HG03575 (cell line): Measurements from ENCODE around the gene LRP10.
"Not testable (repeated sequence)": the region's sequence is repeated elsewhere in the genome, so short reads cannot be mapped to it uniquely, and the experiment has no call there.

ENCODE experiments used
- ATAC-seq: cut with Tn5 transposase; IDR thresholded peaks from one replicate; pipeline ENCODE4 v1.9.1; 2021; ENCODE audit not compliant: unreplicated experiment, insufficient number of reproducible peaks, low FRiP score; ENCODE audit errors: extremely low read depth

The LRP10 gene

DNA sequence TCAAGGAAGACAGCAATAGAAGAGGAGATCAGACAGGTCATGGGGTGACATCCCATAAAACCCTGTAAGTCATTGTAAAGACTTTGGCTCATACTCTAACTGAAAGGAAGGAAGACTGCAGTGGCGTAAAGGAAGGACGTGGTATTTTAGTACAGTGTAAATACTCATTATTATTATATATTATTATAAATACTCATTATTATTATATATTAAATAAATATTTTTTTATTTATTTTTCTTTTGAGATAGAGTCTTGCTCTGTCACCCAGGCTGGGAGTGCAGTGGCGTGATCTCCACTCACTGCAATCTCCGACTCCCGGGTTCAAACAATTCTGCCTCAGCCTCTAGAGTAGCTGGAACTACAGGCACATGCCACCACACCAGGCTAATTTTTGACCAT is 15.1 kb upstream of the LRP10 start:
- ATAC-seq = no peak

- ATAC-seq = not testable (repeated sequence)
These were observed 11.2 kb upstream of the LRP10 start for GRCh38 chr14:22860377-22860776.

- no peak for ATAC-seq
These were observed 9.9 kb upstream of the LRP10 start for GRCh38 chr14:22861651-22862050.

DNA sequence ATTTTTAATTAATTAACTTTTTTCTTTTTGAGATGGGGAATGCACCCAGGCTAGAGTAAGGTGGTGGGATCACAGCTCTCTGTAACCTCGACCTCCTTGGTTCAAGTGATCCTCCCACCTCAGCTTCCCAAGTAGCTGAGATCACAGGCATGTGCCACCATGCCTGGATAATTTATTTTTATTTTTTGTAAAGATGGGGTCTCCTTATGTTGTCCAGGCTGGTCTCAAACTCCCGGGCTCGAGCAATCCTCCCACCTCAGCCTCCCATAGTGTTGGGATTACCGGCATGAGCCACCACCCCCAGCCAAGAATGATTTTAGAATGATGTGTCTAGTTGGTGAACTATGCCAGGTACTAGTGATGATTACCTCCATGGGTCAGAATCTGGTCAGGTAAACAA is 6.6 kb upstream of the LRP10 start:
- ATAC-seq = no peak

GRCh38 chr14:22865424-22866405 is 5.8 kb upstream of the LRP10 start:
- no peak for ATAC-seq

GRCh38 chr14:22866874-22867273 is 4.7 kb upstream of the LRP10 start:
- ATAC-seq = no peak

GRCh38 chr14:22870811-22871223 is 723 bp upstream of the LRP10 start:
- ATAC-seq = peak; percentile 45

DNA sequence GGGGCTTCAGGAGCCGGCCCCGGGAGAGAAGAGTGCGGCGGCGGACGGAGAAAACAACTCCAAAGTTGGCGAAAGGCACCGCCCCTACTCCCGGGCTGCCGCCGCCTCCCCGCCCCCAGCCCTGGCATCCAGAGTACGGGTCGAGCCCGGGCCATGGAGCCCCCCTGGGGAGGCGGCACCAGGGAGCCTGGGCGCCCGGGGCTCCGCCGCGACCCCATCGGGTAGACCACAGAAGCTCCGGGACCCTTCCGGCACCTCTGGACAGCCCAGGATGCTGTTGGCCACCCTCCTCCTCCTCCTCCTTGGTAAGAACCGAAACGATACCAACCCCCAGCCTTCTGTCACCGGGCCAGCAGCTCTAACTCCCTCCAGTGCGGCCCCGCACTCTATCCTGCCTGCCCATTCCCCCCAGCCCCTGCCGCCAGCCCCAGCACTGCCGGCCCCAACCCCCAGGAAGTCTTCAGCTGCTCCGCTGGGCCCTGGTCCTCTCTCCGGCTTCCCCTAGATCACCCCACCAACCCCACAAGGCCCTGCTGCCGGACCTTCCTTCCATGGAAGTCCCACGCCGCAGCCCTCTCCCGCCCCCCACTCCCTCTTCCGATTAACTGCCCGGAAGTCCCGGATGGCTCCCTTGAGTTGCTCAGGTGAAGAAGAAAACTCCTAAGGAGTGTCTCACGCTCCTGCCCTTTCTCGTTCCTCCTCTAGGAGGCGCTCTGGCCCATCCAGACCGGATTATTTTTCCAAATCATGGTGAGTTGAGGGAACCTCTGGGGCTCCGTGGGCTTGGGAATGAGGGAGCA is 693 bp downstream of the LRP10 start:
- ATAC-seq = no peak

GRCh38 chr14:22872833-22873520 is 1.4 kb downstream of the LRP10 start:
- no peak for ATAC-seq

DNA sequence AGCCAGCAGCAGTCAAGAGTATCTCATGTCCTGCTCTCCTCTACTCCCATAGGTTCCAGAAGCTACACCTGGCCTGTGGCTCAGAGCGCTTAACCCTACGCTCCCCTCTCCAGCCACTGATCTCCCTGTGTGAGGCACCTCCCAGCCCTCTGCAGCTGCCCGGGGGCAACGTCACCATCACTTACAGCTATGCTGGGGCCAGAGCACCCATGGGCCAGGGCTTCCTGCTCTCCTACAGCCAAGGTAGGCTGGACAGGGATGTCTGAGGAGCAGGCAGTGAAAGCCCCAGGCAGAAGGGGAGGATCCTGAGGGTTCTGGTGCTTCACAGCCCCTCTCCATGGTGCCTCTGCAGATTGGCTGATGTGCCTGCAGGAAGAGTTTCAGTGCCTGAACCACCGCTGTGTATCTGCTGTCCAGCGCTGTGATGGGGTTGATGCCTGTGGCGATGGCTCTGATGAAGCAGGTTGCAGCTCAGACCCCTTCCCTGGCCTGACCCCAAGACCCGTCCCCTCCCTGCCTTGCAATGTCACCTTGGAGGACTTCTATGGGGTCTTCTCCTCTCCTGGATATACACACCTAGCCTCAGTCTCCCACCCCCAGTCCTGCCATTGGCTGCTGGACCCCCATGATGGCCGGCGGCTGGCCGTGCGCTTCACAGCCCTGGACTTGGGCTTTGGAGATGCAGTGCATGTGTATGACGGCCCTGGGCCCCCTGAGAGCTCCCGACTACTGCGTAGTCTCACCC is 3.6 kb downstream of the LRP10 start:
- no peak for ATAC-seq

- ATAC-seq = no peak
These were observed 4.3 kb downstream of the LRP10 start for GRCh38 chr14:22875748-22876319.

GRCh38 chr14:22877000-22877501 is 5.5 kb downstream of the LRP10 start:
- no peak for ATAC-seq

GRCh38 chr14:22878271-22879246 is 7.0 kb downstream of the LRP10 start:
- ATAC-seq = no peak

DNA sequence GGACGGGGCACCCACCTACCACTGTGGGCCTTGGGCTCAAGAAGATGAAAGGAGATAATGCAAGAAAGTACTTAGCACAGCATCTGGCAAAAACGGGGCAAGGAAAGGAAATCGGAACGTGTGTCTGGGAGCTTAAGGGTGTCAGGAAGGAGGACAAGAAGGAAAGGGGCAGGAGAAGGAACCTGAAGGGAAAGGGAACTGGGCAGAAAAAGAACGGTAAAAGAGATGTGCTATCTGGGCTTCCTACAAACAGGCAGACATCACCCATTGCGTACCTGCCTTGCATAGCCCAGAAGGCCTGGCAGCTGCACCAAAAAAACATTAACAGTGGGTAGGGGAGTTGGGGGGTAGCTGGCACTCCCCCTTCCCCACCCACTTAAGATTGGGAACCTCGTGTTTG is 10.5 kb downstream of the LRP10 start:
- no peak for ATAC-seq

DNA sequence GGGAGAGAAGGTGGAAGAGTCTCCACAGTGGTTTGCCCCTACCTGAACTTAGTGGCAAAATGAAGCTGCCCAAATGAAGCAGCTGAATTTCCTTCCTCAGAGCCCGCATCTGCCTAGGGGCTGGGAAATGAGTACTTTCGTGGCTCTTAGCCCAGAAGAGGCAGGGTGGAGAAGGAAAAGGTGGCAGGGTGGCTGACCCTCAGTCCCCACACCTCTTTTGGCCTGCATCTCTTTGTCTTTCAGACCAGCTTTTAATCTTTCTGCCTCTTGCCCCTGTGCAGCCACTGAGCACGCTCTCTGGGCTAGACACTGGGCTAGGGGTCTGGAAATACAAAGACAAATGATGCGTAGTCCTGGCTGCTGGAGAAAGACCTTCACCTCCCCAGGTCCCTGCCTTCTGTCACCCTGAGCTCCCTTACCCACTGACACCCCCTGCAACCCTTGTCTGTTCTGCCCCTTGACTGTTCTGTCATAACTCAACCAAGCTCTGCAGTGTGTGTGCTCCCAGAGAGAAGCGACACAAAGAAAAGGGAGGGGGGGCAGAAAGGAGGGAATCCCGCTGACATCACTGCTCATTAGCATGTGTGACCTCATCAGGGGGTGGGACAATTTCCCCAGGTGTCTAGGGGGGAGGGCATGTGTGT is 11.1 kb downstream of the LRP10 start:
- no peak for ATAC-seq

DNA sequence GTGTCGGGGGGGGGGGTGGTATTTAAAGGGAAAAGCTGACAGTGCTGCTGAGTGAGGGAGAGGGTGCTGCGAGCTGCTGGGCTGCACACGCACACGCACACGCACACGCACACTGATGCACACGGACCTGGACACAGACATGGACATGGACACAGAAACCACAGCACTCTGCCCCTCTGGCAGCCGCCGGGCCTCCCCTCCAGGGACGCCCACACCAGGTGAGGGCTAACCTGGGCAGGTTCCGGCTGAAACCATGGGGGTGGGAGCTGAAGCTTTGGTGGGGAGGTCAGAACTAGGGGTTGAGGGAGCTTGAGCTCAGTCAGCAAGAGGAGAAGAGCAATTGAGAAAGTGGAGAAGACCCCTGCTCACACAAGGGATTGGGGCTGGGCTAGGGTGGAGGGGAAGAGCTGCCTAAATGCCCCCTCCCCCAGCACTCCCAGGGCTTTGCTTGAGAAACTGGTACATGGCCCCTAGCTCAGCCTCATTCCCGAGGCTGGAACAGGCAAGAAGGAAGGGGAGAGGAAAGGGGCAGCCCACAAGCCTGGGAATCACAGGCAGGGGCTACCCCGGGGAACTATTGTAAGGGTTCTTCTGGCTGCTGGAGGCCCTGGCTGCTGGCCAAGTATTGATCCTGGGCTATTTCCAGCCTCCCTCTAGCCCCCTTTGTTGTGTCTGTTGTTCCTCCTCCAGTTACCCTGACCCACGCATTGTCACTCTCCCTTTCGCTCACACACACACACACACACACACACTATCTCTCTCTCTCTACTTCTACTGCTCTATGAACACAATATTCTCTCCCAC is 11.8 kb downstream of the LRP10 start, which contains the start of gene REM2:
Gene REM2, plus strand, starts transcription at position 50 of the 804 bp plus-strand sequence. Its CDS starts 66 bp downstream, at position 116.
- ATAC-seq = no peak
